OCI-LY7 (cell line): ENCODE measurements around the gene RSPH1. TPM values are rescaled to one million over a fixed set of nuclear protein-coding genes. Genes with fewer than 3 reads are reported as not detected.

Source experiments
- BruUV-seq: library from RNA; stranded (reverse); fragments of 400-500 nt; replicated peaks from 2 replicates; lab custom pipeline; 2021; lab: Mats Ljungman, UMichigan
- CTCF ChIA-PET: fragments of 300-600 bp; sonication (Branson Sonifier 250); formaldehyde crosslinking; loops from one replicate; lab custom pipeline; 2022; ENCODE audit warnings: antibody characterized with exemption; ENCODE audit not compliant: unreplicated experiment; lab: Charles Lee
- POLR2A ChIA-PET: fragments of 300-600 bp; sonication (Branson Sonifier 250); formaldehyde crosslinking; loops from one replicate; lab custom pipeline; 2022; ENCODE audit warnings: antibody characterized with exemption; lab: Charles Lee
- DNase-seq: peaks from one replicate; pipeline ENCODE4 v3.0.0-alpha.2; 2015; ENCODE audit warnings: low spot score
- H2AFZ ChIP-seq: fragments of 200-600 bp; sonication (generic), shearing (Covaris generic); 2 replicates; pipeline ENCODE4 v1.6.1; 2014; ENCODE audit warnings: mild to moderate bottlenecking, antibody characterized with exemption, low read length, moderate library complexity
- H3K27ac ChIP-seq: fragments of 200-600 bp; sonication (generic); 2 replicates; pipeline ENCODE4 v1.5.1; 2014; ENCODE audit warnings: mixed run types, low read depth, mild to moderate bottlenecking, moderate library complexity, low read length, inconsistent platforms; ENCODE audit not compliant: poor library complexity, severe bottlenecking
- H3K36me3 ChIP-seq: fragments of 200-600 bp; sonication (generic); 2 replicates; pipeline ENCODE4 v1.6.1; 2014; ENCODE audit warnings: mild to moderate bottlenecking, antibody characterized with exemption, low read length, moderate library complexity, mixed read lengths; ENCODE audit not compliant: insufficient read depth
- H3K4me1 ChIP-seq: fragments of 200-600 bp; sonication (generic); 2 replicates; pipeline ENCODE4 v1.5.1; 2014; ENCODE audit warnings: mild to moderate bottlenecking, low read length; ENCODE audit not compliant: insufficient read depth, poor library complexity, severe bottlenecking
- H3K4me2 ChIP-seq: fragments of 200-600 bp; sonication (generic); 2 replicates; pipeline ENCODE4 v1.6.1; 2014; ENCODE audit warnings: mild to moderate bottlenecking, low read length
- H3K4me3 ChIP-seq: fragments of 200-600 bp; sonication (generic); 2 replicates; pipeline ENCODE4 v1.5.1; 2014; ENCODE audit warnings: mild to moderate bottlenecking, low read depth, low read length; ENCODE audit not compliant: poor library complexity, severe bottlenecking
- H3K79me2 ChIP-seq: fragments of 200-600 bp; sonication (generic); 2 replicates; pipeline ENCODE4 v1.6.1; 2016; ENCODE audit warnings: low read depth, mild to moderate bottlenecking, low read length, moderate library complexity, mixed read lengths; ENCODE audit not compliant: insufficient read depth
- H3K9me2 ChIP-seq: fragments of 200-600 bp; sonication (generic); 2 replicates; pipeline ENCODE4 v1.6.1; 2016; ENCODE audit warnings: mild to moderate bottlenecking, low read length, mixed read lengths; ENCODE audit not compliant: insufficient read depth
- H3K9me3 ChIP-seq: fragments of 200-600 bp; sonication (generic); 2 replicates; pipeline ENCODE4 v1.6.1; 2014; ENCODE audit warnings: mild to moderate bottlenecking, mixed run types, low read length, mixed read lengths
- H4K20me1 ChIP-seq: fragments of 200-600 bp; sonication (generic); 2 replicates; pipeline ENCODE4 v1.6.1; 2014; ENCODE audit warnings: mild to moderate bottlenecking, antibody characterized with exemption, low read length, moderate library complexity, mixed read lengths; ENCODE audit not compliant: insufficient read depth
- CTCF ChIP-seq: fragments of 200-600 bp; sonication (generic); conservative IDR thresholded peaks from 2 replicates; pipeline ENCODE4 v1.5.1; 2014; ENCODE audit warnings: mild to moderate bottlenecking, antibody characterized with exemption, low read length, moderate library complexity, mixed read lengths
- EZH2phosphoT487 ChIP-seq: fragments of 200-600 bp; sonication (generic); IDR thresholded peaks from 2 replicates; pipeline ENCODE4 v1.6.1; 2018; ENCODE audit warnings: low read depth, borderline replicate concordance, mild to moderate bottlenecking, mixed run types, antibody characterized with exemption, low read length, moderate library complexity, mixed read lengths
- intact Hi-C: fragments of 100-400 bp; cut with micrococcal nuclease; formaldehyde crosslinking; loops from one replicate; pipeline ENCODE4 v1.10.0; 2022; ENCODE audit not compliant: unreplicated experiment
- total RNA-seq, 2 experiments: library from RNA; depleted of rRNA in 1 of 2; stranded (reverse); fragments of >200 nt in 1 of 2; shearing (Covaris generic) in 1 of 2; gene quantifications; 2 replicates each; pipeline ENCODE4 v1.2.3, GENCODE V29; 2014 to 2022

RSPH1 gene
- total RNA-seq, 2 experiments from 2014 or later, result 1.9 to 2.5 TPM

- ChIA-PET CTCF (interaction anchor here (1.0 kb wide), 1 partner anchor 181 kb away, joined by 3 read pairs; no protein-coding TSS in a partner anchor), POLR2A (interaction anchor here (0.7 to 1.6 kb wide), 4 partner anchors 51 to 95 kb away, joined by 3 to 4 read pairs (median 4); no protein-coding TSS in a partner anchor)
- BruUV-seq, result no TSS peak
- H3K4me3 ChIP-seq, result peak overlapping the region; percentile 60
- H2AFZ ChIP-seq, result peak overlapping the region; percentile 30; the same call in 1 of the 2 replicates
- peak overlapping the region; percentile 83 for H3K27ac ChIP-seq
- no peaks in the 10 kb centered on the region for H3K9me2 ChIP-seq
- H3K4me2 ChIP-seq, result peak overlapping the region; percentile 96
- no peaks in the 10 kb centered on the region; the same call in 1 of the 2 replicates for H3K36me3 ChIP-seq
- no peaks in the 10 kb centered on the region for H4K20me1 ChIP-seq
- peak; percentile 95 for DNase-seq
- H3K79me2 ChIP-seq, result no peaks in the 10 kb centered on the region
- TF ChIP-seq EZH2phosphoT487 (no peak), CTCF (no peak)
- peaks cover 9% of the 10 kb centered on the region; the same call in 1 of the 2 replicates for H3K9me3 ChIP-seq
- intact Hi-C loops, result loop anchor here (2.0 to 10.0 kb wide), 6 partner anchors 36 to 596 kb away; partner anchors contain the start of gene RSPH1
- H3K4me1 ChIP-seq, result peaks cover 70% of the 10 kb centered on the region
Observed at GRCh38 chr21:42460391-42461184, 35.4 kb downstream of the RSPH1 start.

DNA sequence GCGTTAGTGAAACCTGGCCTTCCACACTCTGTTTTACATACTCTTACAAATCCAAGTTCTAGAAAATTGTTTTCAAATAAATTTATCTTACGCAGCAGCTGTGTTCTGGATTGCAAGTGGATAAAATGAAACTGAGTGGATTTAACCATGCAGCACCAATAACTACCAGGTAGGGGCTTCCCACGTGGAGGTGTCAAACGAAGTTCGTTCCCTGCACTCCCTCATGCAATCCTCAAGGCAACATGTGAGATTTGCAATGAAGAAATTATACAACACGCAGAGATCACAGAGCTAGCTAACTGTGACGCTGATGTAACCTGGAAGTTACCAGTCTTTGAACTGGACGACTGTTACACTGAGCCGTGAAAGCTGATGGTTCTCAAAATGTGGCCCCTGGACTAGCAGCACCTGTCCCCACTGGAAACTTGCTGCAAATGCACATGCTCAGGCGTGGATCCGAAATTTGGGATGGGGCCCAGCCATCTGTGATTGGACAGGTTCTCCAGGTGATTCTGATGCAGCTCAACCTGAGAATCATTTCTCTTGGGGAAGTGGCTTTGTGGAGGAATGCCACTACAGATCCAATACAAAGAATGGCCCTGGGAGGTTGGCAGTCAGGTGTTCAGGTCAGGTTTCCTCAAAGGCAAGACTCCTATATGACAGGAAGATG is 36.3 kb downstream of the RSPH1 start:
- H3K79me2 ChIP-seq, result no peaks in the 10 kb centered on the region
- H3K4me2 ChIP-seq, result peak overlapping the region; percentile 96
- H4K20me1 ChIP-seq, result no peaks in the 10 kb centered on the region
- no TSS peak for BruUV-seq
- no peaks in the 10 kb centered on the region; the same call in 1 of the 2 replicates for H3K36me3 ChIP-seq
- peak overlapping the region; percentile 83 for H3K27ac ChIP-seq
- DNase-seq, result no peak
- ChIA-PET POLR2A (interaction anchor here (1.1 to 1.6 kb wide), 2 partner anchors 8 to 52 kb away, joined by 3 to 4 read pairs; no protein-coding TSS in a partner anchor), CTCF (interaction anchor here (1.0 kb wide), 1 partner anchor 180 kb away, joined by 3 read pairs; no protein-coding TSS in a partner anchor)
- H3K9me2 ChIP-seq, result no peaks in the 10 kb centered on the region
- no peak for TF ChIP-seq EZH2phosphoT487
- TF ChIP-seq CTCF, result no peak
- intact Hi-C loops, result loop anchor here (2.0 to 10.0 kb wide), 7 partner anchors 37 to 595 kb away; partner anchors contain the start of genes RSPH1 and TFF1
- peak overlapping the region; percentile 60 for H3K4me3 ChIP-seq
- H2AFZ ChIP-seq, result peak overlapping the region; percentile 30; the same call in 1 of the 2 replicates
- H3K9me3 ChIP-seq, result peaks cover 9% of the 10 kb centered on the region; the same call in 1 of the 2 replicates
- H3K4me1 ChIP-seq, result peaks cover 61% of the 10 kb centered on the region
